ENCODE data around the gene ARSI.

ARSI gene

DNA sequence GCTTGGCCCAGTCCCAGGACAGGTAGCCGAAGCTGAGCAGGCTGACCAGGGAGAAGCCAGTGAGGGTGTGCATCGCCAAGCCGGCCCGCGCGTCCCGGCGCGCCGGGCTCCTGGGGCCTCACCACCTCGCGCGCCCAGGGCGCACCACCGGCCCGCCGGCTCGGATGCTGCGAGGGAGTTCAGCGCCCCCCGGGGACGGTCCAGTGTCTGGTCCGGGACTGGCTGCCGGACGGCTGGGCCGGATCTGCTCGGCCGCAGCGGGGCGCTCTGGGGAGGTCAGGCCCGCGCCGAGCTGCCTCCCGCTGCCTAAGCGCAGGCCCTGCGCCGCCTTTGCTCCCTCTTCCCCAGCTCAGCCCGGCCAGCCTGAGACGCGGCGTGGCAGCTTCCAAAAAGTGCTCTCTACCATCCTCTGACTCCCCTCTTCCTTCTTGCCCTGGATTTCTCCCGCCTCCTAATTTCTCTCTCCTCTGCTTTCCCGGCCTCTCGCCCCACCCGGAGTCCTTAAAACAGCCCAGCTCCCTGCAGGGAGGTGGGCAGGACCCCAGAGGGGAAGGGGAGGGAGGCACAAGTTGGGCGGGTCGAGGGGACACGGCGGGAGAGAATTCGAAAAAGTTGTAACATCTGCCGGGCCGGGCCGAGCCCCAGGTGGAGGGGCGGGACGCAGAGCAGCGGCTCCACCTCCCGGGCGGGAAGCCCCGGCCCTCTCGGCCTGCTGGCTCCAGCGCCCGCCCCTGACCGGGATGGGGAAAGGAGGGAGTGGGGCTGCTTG is at the start of gene ARSI:
TSS of gene ARSI (minus strand) at position 605 of the 769 bp plus-strand sequence. CDS start at position 73, 532 bp downstream.
- POLR2A ChIA-PET (ENCODE audit: low non-redundant PET) = interaction anchor here (0.8 kb wide), 1 partner anchor 37 kb away, joined by 4 read pairs; no protein-coding TSS in a partner anchor
- DNase-seq (ENCODE audit: low spot score) = peak; percentile 91
- TF ChIP-seq, protein P1, sequence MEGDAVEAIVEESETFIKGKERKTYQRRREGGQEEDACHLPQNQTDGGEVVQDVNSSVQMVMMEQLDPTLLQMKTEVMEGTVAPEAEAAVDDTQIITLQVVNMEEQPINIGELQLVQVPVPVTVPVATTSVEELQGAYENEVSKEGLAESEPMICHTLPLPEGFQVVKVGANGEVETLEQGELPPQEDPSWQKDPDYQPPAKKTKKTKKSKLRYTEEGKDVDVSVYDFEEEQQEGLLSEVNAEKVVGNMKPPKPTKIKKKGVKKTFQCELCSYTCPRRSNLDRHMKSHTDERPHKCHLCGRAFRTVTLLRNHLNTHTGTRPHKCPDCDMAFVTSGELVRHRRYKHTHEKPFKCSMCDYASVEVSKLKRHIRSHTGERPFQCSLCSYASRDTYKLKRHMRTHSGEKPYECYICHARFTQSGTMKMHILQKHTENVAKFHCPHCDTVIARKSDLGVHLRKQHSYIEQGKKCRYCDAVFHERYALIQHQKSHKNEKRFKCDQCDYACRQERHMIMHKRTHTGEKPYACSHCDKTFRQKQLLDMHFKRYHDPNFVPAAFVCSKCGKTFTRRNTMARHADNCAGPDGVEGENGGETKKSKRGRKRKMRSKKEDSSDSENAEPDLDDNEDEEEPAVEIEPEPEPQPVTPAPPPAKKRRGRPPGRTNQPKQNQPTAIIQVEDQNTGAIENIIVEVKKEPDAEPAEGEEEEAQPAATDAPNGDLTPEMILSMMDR (conservative IDR thresholded peaks at IDR 0.05; ENCODE audit: low read depth) = no peak; the same call in 1 of the 2 replicates
- CTCF ChIA-PET = interaction anchor here (0.6 to 1.3 kb wide), 13 partner anchors 15 to 859 kb away, joined by 3 to 8 read pairs (median 3); no protein-coding TSS in a partner anchor
- peak within 1 kb of the TSS; percentile 69 for H3K27ac ChIP-seq

DNA sequence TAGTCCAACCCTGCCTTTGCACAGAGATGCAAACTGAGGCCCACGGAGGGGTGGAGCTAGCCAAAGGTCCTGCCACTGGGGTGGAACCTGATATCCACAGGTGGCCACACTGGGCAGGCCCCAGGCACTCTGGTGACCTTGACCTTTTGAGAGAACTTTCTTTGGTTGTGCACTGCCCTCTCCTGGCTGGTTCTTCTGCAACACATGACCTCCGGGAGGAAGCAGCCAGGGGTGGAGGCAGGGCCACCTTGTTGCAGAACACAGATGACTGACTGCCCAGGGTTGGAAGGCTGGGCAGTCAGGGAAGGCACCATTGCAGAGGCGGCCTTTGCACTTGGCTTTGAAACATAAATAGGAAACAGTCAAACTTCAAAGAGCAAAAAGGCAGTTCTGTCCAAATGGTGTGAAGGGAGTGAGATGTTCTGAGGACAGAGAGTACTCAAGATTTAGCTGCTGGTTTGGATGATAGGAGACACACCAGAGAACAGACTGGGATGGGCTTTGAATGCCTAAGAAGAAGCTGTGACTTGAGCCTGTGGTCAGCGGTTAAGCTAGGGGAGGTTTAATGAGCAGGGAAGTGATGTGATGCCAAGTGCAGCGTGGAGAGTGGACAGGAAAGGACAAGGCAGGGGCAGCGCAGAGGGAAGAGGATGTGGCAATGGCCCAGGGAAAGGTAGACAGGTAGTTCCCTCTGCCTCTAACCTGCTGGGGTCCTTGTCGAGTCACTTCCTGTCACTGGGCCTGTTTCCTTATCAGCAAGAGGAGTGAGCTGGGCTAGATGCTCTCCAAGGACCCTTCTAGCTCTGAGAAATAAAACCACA is 48.0 kb upstream of the ARSI start:
- CTCF ChIA-PET = interaction anchor here (0.6 to 4.2 kb wide), 35 partner anchors 8 to 398 kb away, joined by 3 to 49 read pairs (median 4); partner anchors contain the start of genes ARSI and TCOF1
- peak overlapping the region; percentile 39; the same call in 1 of the 2 replicates for H3K27ac ChIP-seq
- DNase-seq (ENCODE audit: low spot score) = peak; percentile 93
- TF ChIP-seq, protein P1 (conservative IDR thresholded peaks at IDR 0.05; ENCODE audit: low read depth) = peak; percentile 86
- POLR2A ChIA-PET (ENCODE audit: low non-redundant PET) = interaction anchor here (0.6 kb wide), 1 partner anchor 78 kb away, joined by 5 read pairs; no protein-coding TSS in a partner anchor

DNA sequence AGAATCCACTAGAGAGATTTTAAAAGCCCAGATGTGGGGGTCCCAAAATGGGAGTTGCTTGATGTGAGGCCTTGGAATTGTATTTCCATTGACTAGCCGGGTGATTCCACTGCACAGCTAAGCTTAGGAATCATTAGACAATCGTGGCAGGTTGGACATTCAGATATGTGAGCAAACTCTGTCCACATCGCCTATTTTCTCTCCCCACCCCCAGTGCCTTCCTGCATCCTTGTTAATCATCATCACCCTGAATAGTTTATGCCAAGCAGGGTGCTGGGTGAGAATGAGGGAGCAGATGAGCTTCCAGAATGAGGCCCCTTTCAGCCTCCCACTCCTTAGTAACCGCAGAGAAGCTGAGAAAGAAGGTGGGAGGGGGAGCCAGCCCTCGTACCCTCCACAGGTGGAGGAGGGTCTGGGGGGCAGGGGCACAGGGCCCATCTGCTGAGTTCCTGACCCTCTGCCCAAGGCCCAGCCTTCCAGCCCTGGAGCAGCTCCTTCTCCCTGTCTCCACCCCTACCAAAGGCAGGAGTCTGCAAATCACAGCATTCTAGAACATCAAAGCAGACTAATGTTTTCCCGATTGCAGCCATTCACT is 47.1 kb upstream of the ARSI start:
- no peak for DNase-seq (ENCODE audit: low spot score)
- TF ChIP-seq, protein P1 (conservative IDR thresholded peaks at IDR 0.05; ENCODE audit: low read depth) = no peak
- peak overlapping the region; percentile 39 for H3K27ac ChIP-seq
- POLR2A ChIA-PET (ENCODE audit: low non-redundant PET) = no interaction called here
- CTCF ChIA-PET = interaction anchor here (0.6 to 4.2 kb wide), 25 partner anchors 9 to 713 kb away, joined by 3 to 49 read pairs (median 4); partner anchors contain the start of genes ARSI and TCOF1

DNA sequence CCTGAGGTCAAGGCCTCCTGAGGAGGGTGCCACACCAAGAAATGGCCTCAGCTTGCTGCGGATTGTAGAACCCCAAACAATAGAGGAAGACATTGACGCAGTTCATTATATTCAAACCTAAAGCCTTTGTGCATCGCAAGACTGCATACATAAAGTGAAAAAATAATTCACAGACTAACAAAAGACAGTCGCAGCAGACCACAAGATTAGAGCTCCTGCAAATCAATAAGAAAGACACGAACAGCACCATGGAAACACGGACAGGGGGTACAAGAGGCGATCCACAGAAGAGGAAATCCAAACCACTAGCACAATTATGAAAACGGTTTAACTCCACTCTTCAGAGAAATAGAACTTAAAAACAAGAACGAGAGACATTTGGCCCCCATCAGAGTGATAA is 44.7 kb upstream of the ARSI start:
- ChIA-PET POLR2A (ENCODE audit: low non-redundant PET) (no interaction called here), CTCF (interaction anchor here (0.6 kb wide), 2 partner anchors 35 to 95 kb away, joined by 3 to 4 read pairs; no protein-coding TSS in a partner anchor)
- H3K27ac ChIP-seq = no peak overlapping the region
- TF ChIP-seq, protein P1 (conservative IDR thresholded peaks at IDR 0.05; ENCODE audit: low read depth) = no peak
- no peak for DNase-seq (ENCODE audit: low spot score)

- ChIA-PET POLR2A (ENCODE audit: low non-redundant PET) (no interaction called here), CTCF (interaction anchor here (0.6 kb wide), 1 partner anchor 35 kb away, joined by 3 read pairs; no protein-coding TSS in a partner anchor)
- TF ChIP-seq, protein P1 (conservative IDR thresholded peaks at IDR 0.05; ENCODE audit: low read depth) = no peak
- no peak overlapping the region for H3K27ac ChIP-seq
- DNase-seq (ENCODE audit: low spot score) = no peak
Observed at GRCh38 chr5:150347003-150347402, 44.3 kb upstream of the ARSI start.

DNA sequence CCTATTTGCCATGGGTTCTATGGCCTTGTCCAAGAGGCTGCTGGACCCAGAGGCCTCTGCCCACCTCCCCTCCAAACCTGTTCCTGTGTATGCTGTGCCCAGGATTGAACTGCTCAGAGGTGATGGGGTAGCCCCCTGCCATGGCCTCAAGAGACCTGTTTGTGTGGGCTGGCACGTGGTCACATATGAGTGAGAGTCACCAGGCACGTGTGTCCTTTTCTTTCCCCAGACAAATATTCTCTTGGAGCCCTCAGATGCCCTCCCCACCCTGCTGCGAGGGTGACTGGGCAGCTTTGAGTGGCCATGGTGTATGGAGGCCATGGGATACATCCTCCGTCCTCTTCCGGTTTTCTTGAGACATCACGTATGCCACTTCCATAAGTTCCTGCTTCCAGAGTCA is 43.9 kb upstream of the ARSI start:
- DNase-seq (ENCODE audit: low spot score) = no peak
- ChIA-PET CTCF (no interaction called here), POLR2A (ENCODE audit: low non-redundant PET) (no interaction called here)
- TF ChIP-seq, protein P1 (conservative IDR thresholded peaks at IDR 0.05; ENCODE audit: low read depth) = no peak
- H3K27ac ChIP-seq = no peak overlapping the region

Data from RWPE1 (cell line).